DMS 273 (cell line): Measurements from ENCODE around the gene C13orf46.
"Not testable (repeated sequence)": the region's sequence is repeated elsewhere in the genome, so short reads cannot be mapped to it uniquely, and the experiment has no call there.

ENCODE experiments used
- DNase-seq: peaks from one replicate; lab custom pipeline; 2025; ENCODE audit not compliant: unreplicated experiment; lab: John Stamatoyannopoulos, UW

The C13orf46 gene

GRCh38 chr13:113926951-113927660 is 46.8 kb downstream of the C13orf46 start:
- no peak for DNase-seq

- no peak for DNase-seq
Observed at GRCh38 chr13:113926301-113926761, 47.5 kb downstream of the C13orf46 start.

GRCh38 chr13:113924184-113924901 is 49.5 kb downstream of the C13orf46 start:
- DNase-seq = no peak

GRCh38 chr13:113923376-113924063 is 50.4 kb downstream of the C13orf46 start:
- DNase-seq = no peak

- no peak for DNase-seq
Observed at GRCh38 chr13:113922412-113923118, 51.3 kb downstream of the C13orf46 start.

GRCh38 chr13:113921763-113922162 is 52.1 kb downstream of the C13orf46 start:
- DNase-seq = no peak

- no peak for DNase-seq
Observed at GRCh38 chr13:113920606-113921286, 53.1 kb downstream of the C13orf46 start.

GRCh38 chr13:113919761-113920559 is 53.9 kb downstream of the C13orf46 start:
- DNase-seq = no peak

DNA sequence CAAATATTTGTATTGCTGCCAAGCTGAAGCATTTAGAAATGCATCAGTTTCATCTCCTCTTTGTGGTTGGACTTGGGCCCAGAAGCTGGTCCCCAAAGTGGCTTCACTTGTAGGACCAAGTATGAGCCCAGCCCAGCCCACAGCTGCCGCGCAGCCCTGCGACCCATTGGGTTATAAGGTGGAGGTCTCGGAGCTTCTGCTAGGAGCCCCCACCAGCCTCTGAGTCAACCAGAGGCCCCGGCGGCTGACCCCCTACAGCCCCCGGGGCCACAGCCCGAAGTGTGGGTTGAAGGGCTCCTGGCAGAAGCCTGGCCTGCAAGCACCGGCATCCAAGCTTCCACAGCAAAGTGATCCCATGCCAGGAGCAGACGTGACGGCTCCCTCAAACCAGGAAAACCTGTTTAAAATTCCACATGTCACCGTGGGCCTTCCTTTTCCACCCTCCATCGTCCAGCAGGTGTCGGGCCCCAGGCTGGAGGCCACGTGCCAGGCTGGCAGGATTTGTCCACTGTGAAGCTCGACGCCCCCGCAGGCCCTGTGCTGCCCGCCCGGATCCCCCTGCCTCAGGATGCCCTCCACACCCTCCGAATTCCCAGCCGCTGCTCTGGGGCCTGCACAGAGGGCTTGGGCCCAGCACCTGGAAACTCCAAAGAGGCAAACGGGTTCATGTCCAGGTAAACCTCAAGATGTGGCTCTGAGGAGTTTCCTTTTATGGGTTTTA is 54.7 kb downstream of the C13orf46 start:
- DNase-seq = no peak

GRCh38 chr13:113918580-113918979 is 55.3 kb downstream of the C13orf46 start:
- DNase-seq = no peak

- no peak for DNase-seq
Observed at GRCh38 chr13:113917594-113918371, 56.1 kb downstream of the C13orf46 start.

- DNase-seq = no peak
Observed at GRCh38 chr13:113917096-113917495, 56.8 kb downstream of the C13orf46 start.

DNA sequence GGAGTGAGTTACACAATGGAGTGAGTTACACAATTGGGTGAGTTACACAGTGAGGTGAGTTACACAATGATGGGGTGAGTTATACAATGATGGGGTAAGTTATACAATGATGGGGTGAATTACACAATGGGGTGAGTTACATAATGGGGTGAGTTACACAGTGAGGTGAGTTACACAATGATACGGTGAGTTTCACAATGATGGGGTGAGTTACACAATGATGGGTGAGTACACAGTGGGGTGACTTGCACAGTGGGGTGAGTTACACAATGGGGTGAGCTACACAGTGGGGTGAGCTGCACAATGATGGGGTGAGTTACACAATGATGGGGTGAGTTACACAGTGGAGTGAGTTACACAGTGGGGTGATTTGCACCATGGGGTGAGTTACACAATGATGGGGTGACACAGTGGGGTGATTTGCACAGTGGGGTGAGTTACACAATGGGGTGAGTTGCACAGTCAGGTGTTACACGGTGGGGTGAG is 57.5 kb downstream of the C13orf46 start:
- no peak for DNase-seq

- DNase-seq = no peak
Observed at GRCh38 chr13:113915786-113916329, 58.0 kb downstream of the C13orf46 start.

GRCh38 chr13:113915012-113915763 is 58.7 kb downstream of the C13orf46 start:
- DNase-seq = no peak

- DNase-seq = no peak
Observed at GRCh38 chr13:113914333-113915011, 59.4 kb downstream of the C13orf46 start.

GRCh38 chr13:113913838-113914237 is 60.0 kb downstream of the C13orf46 start:
- not testable (repeated sequence) for DNase-seq
